ENCODE measurements around the gene C5orf15. TPM values are rescaled to one million over a fixed set of nuclear protein-coding genes. Genes with fewer than 3 reads are reported as not detected.

Gene C5orf15
- total and polyA plus RNA-seq, 9 of the 15 experiments (the other 6 are each of a cell fraction or from before 2014, with no cell fraction given), result 23.3 to 50.7 (median 35.5) TPM

DNA sequence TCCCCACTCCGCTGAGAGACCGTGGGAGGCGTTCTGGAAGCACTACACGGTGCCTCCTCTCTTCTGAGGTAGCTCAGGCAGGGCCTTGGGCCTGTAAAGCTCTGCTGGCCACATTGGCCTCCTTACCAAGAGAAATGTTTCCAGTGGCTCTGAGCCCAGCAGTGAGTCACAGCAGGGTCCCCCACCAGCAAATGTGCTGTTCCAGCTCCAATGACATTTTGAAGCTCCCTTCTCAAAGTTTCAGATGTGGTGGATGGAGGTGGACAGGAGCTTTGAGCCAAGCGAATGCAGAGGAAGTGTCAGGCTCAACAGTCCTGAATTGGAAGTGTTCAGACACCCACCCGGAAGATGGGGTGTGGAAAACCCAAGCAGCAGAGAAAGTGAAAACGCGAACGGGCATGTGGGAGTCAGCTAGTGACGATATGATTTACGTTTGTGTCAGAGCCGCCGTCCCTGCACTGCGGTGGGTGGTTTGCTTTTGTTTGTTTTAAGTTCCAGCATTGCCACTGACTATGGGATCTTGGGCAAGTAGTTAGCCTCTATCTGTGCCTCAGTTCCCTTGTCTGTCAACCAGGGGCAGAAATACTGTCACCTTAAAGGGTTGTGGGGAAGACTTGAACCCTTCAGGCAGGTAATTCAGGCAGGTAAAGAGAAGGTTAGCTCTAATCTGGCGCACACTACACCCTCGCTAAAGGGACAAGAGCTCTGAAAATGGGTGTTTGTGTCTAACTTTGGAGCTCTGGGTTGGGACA lies 38.2 kb downstream of the C5orf15 start (continued):
- peak; percentile 18; the same call in 1 of the 2 replicates for TF ChIP-seq ZBTB40 (IDR thresholded peaks at IDR 0.05)
- no peak for TF ChIP-seq ZBTB40 (CRISPR knock-in tag; IDR thresholded peaks at IDR 0.05)
- TF ChIP-seq, protein P1, sequence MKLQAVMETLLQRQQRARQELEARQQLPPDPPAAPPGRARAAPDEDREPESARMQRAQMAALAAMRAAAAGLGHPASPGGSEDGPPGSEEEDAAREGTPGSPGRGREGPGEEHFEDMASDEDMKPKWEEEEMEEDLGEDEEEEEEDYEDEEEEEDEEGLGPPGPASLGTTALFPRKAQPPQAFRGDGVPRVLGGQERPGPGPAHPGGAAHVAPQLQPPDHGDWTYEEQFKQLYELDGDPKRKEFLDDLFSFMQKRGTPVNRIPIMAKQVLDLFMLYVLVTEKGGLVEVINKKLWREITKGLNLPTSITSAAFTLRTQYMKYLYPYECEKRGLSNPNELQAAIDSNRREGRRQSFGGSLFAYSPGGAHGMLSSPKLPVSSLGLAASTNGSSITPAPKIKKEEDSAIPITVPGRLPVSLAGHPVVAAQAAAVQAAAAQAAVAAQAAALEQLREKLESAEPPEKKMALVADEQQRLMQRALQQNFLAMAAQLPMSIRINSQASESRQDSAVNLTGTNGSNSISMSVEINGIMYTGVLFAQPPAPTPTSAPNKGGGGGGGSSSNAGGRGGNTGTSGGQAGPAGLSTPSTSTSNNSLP (IDR thresholded peaks at IDR 0.05; ENCODE audit: borderline replicate concordance, low read depth, low read length), result no peak
- TF ChIP-seq, protein P2, sequence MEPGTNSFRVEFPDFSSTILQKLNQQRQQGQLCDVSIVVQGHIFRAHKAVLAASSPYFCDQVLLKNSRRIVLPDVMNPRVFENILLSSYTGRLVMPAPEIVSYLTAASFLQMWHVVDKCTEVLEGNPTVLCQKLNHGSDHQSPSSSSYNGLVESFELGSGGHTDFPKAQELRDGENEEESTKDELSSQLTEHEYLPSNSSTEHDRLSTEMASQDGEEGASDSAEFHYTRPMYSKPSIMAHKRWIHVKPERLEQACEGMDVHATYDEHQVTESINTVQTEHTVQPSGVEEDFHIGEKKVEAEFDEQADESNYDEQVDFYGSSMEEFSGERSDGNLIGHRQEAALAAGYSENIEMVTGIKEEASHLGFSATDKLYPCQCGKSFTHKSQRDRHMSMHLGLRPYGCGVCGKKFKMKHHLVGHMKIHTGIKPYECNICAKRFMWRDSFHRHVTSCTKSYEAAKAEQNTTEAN (CRISPR knock-in tag; IDR thresholded peaks at IDR 0.05), result no peak
- TF ChIP-seq SMAD1 (IDR thresholded peaks at IDR 0.05; ENCODE audit: low read depth, low read length, partially characterized antibody), result no peak
- TF ChIP-seq YY1 (IDR thresholded peaks at IDR 0.05; ENCODE audit: borderline replicate concordance in 1 of 3, control insufficient read depth in 1 of 3, extremely low read depth in 1 of 3, insufficient read depth in 3 of 3, insufficient read length in 1 of 3, insufficient replicate concordance in 2 of 3, low read depth in 1 of 3, low read length in 2 of 3), result no peak
- no peak for TF ChIP-seq RBM15 (IDR thresholded peaks at IDR 0.05; ENCODE audit: insufficient read depth, low read length)
- TF ChIP-seq ZBTB8A (IDR thresholded peaks at IDR 0.05; ENCODE audit: partially characterized antibody), result no peak
- TF ChIP-seq KDM5B (IDR thresholded peaks at IDR 0.05; ENCODE audit: insufficient replicate concordance, low read depth, low read length), result peak; percentile 40
- 0 out of 2 replicates have a peak, but pooled peaks have one; percentile 16 for TF ChIP-seq MTA2 (IDR thresholded peaks at IDR 0.05; ENCODE audit: low read depth)
- TF ChIP-seq DIDO1 (tag; IDR thresholded peaks at IDR 0.05; ENCODE audit: low read depth), result no peak
- TF ChIP-seq, protein P3, sequence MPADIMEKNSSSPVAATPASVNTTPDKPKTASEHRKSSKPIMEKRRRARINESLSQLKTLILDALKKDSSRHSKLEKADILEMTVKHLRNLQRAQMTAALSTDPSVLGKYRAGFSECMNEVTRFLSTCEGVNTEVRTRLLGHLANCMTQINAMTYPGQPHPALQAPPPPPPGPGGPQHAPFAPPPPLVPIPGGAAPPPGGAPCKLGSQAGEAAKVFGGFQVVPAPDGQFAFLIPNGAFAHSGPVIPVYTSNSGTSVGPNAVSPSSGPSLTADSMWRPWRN (IDR thresholded peaks at IDR 0.05; ENCODE audit: low read depth), result peak; percentile 48; the same call in 1 of the 2 replicates
- TF ChIP-seq TFAM (CRISPR knock-in tag; conservative IDR thresholded peaks at IDR 0.05), result no peak

Data from K562 (cell line).